Muscle of back (tissue), 11 donors: ENCODE results near the gene TUBG2. TPM values are rescaled to one million over a fixed set of nuclear protein-coding genes. Genes with fewer than 3 reads are reported as not detected.
"Not testable (repeated sequence)": the region's sequence is repeated elsewhere in the genome, so short reads cannot be mapped to it uniquely, and the experiment has no call there.

Source experiments
- DNase-seq, 3 donors: peaks; one replicate each; pipeline versions ENCODE4 v3.0.0 to v3.0.0-alpha.2; 2013
- polyA plus RNA-seq, 10 donors: library from polyadenylated mRNA; unstranded; fragments of 120-200 nt; gene quantifications; one replicate each; pipeline ENCODE4 v1.2.1, GENCODE V29; 2013; ENCODE audit not compliant: insufficient read length in 10 of 10

Gene TUBG2
- polyA plus RNA-seq, 10 donors: 9.7 to 21.2 (median 12.6) TPM

GRCh38 chr17:42653179-42654124 is 5.6 kb upstream of the TUBG2 start:
- DNase-seq: peak; percentile 81 to 94 (median 88)

GRCh38 chr17:42655528-42655927 is 3.6 kb upstream of the TUBG2 start:
- no peak for DNase-seq

GRCh38 chr17:42657824-42658588 is 1.1 kb upstream of the TUBG2 start:
- no peak for DNase-seq

GRCh38 chr17:42659932-42660274 is 819 bp downstream of the TUBG2 start:
- not testable (repeated sequence) for DNase-seq

GRCh38 chr17:42660692-42661345 is 1.7 kb downstream of the TUBG2 start:
- no peak for DNase-seq

- DNase-seq: no peak
These were observed 6.5 kb downstream of the TUBG2 start for GRCh38 chr17:42665581-42666001.

GRCh38 chr17:42666126-42666525 is 7.0 kb downstream of the TUBG2 start:
- not testable (repeated sequence) for DNase-seq

- DNase-seq: no peak
These were observed 8.2 kb downstream of the TUBG2 start for GRCh38 chr17:42667088-42667951.

- no peak for DNase-seq
These were observed 10.6 kb downstream of the TUBG2 start for GRCh38 chr17:42669705-42669976.

GRCh38 chr17:42669977-42670788 is 11.1 kb downstream of the TUBG2 start:
- DNase-seq: no peak

GRCh38 chr17:42670789-42671657 is 11.9 kb downstream of the TUBG2 start:
- no peak for DNase-seq

- no peak for DNase-seq
These were observed 13.0 kb downstream of the TUBG2 start for GRCh38 chr17:42672038-42672437.

- DNase-seq: no peak
These were observed 14.3 kb downstream of the TUBG2 start for GRCh38 chr17:42673266-42673884.

GRCh38 chr17:42673885-42674754 is 15.0 kb downstream of the TUBG2 start:
- DNase-seq: peak in 2 of 3 donors; percentile 36 to 64

- DNase-seq: peak in 1 of 3 donors; percentile 62
These were observed 15.8 kb downstream of the TUBG2 start for GRCh38 chr17:42674755-42675347.

- peak in 2 of 3 donors; percentile 56 to 57 for DNase-seq
These were observed 16.4 kb downstream of the TUBG2 start for GRCh38 chr17:42675348-42675964.

- DNase-seq: no peak
These were observed 16.9 kb downstream of the TUBG2 start for GRCh38 chr17:42675965-42676423.
